Fibroblast of the aortic adventitia (primary cell): ENCODE results near the gene POU3F3. TPM values are rescaled to one million over a fixed set of nuclear protein-coding genes. Genes with fewer than 3 reads are reported as not detected.

ENCODE experiments used
- DNase-seq: peaks from one replicate; pipeline ENCODE4 v3.0.0-alpha.2; 2010; ENCODE audit warnings: low read depth
- H3K4me3 ChIP-seq: 2 replicates; pipeline ENCODE4 v1.5.1; 2011; ENCODE audit warnings: low read depth, mild to moderate bottlenecking, control low read depth, low read length, moderate library complexity
- total RNA-seq: library from RNA; depleted of rRNA; stranded (reverse); fragments of >200 nt; gene quantifications from 2 replicates; pipeline ENCODE4 v1.2.3, GENCODE V29; 2012; ENCODE audit warnings: low replicate concordance
- TF ChIP-seq, protein P1 (sequence below): IDR thresholded peaks from 2 replicates; pipeline ENCODE4 v1.5.1; 2011; ENCODE audit warnings: mild to moderate bottlenecking, low read length, control low read depth, inconsistent platforms; ENCODE audit not compliant: insufficient read depth

Gene POU3F3
- total RNA-seq, 1 donor, result not detected

DNA sequence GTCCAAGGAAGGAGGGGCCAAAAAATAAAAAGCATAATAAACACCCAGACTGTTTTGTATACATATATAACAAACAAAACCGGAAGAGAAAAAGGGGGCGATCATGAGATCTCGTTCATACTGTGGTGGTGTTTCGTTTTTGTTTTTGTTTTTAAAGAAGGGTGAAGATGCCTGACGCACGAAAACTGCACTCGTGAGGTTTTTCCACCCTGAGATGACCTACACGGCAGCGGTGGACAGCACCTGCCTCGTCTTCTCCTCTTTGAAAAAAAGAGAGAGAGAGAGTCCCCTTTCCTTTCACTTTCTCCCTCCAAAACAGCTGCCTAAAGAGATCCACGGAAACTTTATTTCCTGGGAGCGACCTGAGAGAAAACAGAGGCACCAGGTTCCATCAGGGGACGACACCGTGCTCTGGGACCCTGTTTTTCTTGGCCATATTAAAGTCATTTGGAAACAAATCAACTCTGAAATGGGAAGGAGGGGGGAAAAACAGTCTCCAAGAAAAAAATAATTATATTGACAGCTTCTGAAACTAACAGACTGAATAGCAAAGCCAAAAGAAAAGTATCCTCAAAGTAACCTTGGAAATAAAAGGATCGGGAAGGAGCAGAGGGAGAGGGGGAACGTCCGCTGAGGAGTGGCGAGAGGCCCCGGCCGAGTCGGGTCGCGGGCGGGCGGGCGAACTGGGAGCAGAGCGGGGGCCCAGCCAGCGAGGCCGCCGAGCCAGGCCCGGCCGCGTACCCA, 3.5 kb downstream of the POU3F3 start:
- H3K4me3 ChIP-seq, result peak overlapping the region; percentile 22
- TF ChIP-seq, protein P1, sequence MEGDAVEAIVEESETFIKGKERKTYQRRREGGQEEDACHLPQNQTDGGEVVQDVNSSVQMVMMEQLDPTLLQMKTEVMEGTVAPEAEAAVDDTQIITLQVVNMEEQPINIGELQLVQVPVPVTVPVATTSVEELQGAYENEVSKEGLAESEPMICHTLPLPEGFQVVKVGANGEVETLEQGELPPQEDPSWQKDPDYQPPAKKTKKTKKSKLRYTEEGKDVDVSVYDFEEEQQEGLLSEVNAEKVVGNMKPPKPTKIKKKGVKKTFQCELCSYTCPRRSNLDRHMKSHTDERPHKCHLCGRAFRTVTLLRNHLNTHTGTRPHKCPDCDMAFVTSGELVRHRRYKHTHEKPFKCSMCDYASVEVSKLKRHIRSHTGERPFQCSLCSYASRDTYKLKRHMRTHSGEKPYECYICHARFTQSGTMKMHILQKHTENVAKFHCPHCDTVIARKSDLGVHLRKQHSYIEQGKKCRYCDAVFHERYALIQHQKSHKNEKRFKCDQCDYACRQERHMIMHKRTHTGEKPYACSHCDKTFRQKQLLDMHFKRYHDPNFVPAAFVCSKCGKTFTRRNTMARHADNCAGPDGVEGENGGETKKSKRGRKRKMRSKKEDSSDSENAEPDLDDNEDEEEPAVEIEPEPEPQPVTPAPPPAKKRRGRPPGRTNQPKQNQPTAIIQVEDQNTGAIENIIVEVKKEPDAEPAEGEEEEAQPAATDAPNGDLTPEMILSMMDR, result no peak
- no peak for DNase-seq

DNA sequence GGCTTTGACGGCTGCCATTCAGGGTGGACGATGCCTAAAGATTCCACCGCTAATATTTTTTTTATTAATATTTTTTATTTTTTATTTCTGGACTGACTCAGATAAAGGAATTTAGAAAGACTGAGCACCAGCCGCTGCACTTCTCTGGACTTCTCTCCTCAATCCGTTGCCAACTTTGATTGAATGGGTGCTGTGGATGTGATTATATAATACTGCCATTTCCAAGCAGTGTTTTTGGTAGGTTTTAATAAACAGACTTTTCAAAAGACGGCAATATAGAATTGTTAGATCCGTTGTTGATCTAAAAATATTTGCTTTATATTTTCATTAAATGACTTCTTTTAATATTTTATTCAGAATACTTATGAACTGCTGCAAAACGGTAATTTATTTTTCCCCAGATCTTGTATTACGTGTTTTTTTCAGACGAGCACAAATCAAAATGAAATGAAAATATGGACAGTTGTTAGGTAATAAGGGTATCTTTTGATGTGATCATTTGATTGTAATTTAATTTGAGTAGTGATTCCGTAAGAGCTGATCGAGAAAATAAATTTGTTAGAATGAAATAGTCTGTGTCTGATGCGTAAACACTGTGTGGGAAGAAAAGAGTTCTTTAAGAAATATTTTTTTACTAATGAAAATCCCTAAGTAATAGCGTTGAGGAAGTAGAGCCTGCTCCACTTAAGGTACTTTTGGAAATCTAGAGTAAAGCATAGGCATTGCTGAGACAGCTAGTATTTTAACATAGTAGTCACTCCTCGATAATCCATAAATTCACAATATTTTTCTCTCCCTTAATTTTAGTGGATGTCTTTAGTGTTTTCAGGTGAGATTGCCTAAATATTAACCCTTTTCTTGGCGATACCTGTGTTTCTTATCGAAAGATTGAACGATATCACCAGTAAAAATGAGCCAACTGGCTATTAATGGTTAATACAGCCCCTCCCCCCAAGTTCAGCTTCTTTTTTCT, 4.4 kb downstream of the POU3F3 start:
- DNase-seq, result no peak

DNA sequence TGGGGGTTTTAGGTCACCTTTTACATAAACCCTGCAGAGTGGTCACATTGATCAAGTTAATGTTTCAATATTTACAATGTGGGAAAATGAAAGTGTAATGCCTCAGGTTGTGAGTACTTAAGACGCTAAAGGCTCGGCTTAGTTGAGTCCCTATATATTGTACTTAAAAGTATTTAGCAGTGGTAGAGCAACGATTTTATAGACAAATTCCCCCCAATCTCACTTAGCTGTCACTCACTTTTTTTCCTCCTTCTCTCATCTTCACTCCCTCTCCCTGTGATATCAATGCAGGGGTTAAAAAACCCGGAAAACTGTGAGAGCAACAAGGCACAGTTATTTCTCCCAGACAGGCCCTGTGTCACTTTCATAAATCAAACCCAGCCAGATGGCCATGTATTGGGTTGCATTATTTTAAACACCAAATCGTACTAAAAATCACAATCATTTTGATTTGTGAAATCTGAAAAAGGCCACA, 5.4 kb downstream of the POU3F3 start:
- no peak overlapping the region for H3K4me3 ChIP-seq
- no peak for DNase-seq
- TF ChIP-seq, protein P1, result no peak

More for the DNA sequence above, 4.4 kb downstream of the POU3F3 start:
- TF ChIP-seq, protein P1, result no peak
- H3K4me3 ChIP-seq, result no peak overlapping the region

DNA sequence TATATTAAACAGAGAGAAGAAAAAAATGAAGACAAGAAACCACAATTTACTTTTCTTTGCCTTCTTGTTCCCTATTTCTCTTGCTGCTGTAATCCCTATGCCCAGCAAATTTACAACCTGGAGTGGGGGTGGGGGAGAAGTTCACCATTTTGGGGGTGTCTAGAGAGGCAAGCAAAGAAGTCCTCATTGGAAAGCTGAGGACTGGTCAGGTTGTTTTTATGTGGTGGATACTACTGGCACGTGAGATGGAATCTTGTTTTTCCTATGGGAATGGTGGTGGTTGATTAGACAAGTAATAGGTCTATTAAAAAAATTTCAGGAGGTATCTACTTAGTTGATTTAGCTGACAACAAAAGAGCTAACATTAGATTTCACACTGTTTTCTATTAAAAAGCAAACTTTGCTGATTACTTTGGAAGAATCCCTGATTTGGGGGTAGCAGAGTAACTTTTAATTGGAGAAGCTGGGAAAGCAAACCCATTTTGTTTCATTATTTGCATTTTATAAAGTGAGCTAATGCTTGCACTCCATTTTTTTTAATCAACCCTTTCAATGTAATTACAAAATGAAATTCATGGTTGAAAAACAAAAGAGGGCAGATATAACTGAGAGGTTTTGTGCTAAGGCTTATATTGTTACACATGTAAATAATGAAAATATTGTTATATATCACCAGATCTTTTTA, 6.0 kb downstream of the POU3F3 start:
- TF ChIP-seq, protein P1, result no peak
- no peak for DNase-seq
- no peak overlapping the region for H3K4me3 ChIP-seq

DNA sequence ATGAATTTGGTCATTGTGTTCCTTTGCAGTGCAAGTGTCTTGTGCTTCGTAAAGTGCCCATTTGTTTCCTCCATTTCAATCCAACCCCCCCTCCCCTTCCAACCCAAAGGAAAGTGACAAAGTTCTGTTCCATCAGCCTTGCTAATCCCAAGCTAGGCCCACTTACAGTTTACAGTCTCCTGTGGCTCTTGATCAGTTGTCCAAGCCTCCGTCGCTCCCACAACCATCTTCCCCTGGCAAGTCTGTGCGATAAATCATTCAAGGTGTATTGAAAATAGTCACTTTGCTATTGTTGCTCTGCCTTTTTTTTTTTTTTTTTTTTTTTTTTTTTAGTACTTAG, 6.5 kb downstream of the POU3F3 start:
- H3K4me3 ChIP-seq, result no peak overlapping the region
- TF ChIP-seq, protein P1, result no peak
- no peak for DNase-seq

DNA sequence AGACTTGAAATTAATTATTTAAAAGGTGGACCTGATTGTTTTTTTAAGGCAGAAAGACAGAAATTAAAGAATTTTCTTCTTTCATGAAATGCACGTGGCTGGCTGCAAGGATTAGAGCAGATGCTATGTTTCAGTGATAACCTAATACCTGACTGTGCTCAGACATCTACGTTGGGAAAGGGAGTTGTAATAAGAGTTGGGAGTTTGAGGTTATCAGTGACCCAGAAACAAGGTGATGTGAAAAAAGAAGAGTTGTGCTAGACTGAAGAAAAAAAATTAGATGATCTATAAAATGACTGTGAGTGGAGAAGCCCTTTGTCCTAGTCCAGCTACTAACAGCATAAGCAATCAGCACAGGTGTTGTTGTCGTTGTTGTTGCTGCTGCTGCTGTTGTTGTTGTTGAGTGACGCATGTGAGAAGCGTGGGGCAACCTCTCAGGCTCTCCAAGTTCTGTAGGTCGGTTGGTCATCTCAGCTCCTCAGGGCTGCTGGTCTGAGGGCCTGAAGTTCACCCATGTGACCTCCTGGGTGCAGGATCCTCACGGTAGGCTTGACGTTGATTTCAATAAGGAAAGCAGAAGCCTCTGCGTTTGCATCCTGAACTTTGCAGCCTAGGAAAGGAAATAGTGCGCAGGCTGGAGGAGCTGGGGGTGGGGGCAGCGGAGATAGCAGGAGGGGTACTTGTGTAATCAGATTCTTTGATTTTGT, 7.6 kb downstream of the POU3F3 start:
- DNase-seq, result no peak

More for the DNA sequence above, 7.6 kb downstream of the POU3F3 start:
- no peak overlapping the region for H3K4me3 ChIP-seq
- TF ChIP-seq, protein P1, result no peak
